NCI-H82 treated with DMSO at 0.1 percent for 48 hours (cell line): ENCODE measurements around the gene PLCL2.
"Not testable (repeated sequence)": the region's sequence is repeated elsewhere in the genome, so short reads cannot be mapped to it uniquely, and the experiment has no call there.

Experiments used
- DNase-seq: peaks from one replicate; lab custom pipeline; 2025; ENCODE audit not compliant: unreplicated experiment; lab: John Stamatoyannopoulos, UW

PLCL2 gene

GRCh38 chr3:17110660-17111396, 226.1 kb downstream of the PLCL2 start:
- no peak for DNase-seq

- DNase-seq = no peak
These were observed 226.8 kb downstream of the PLCL2 start for GRCh38 chr3:17111586-17111985.

- no peak for DNase-seq
These were observed 230.4 kb downstream of the PLCL2 start for GRCh38 chr3:17115186-17115585.

GRCh38 chr3:17116007-17116600, 231.3 kb downstream of the PLCL2 start:
- DNase-seq = no peak

- no peak for DNase-seq
These were observed 234.0 kb downstream of the PLCL2 start for GRCh38 chr3:17118771-17119170.

- DNase-seq = no peak
These were observed 234.7 kb downstream of the PLCL2 start for GRCh38 chr3:17119201-17120072.

- DNase-seq = no peak
These were observed 235.4 kb downstream of the PLCL2 start for GRCh38 chr3:17120115-17120514.

GRCh38 chr3:17121336-17121735, 236.6 kb downstream of the PLCL2 start:
- DNase-seq = peak; percentile 14

- no peak for DNase-seq
These were observed 238.0 kb downstream of the PLCL2 start for GRCh38 chr3:17122758-17123157.

- DNase-seq = no peak
These were observed 241.1 kb downstream of the PLCL2 start for GRCh38 chr3:17125738-17126442.

- not testable (repeated sequence) for DNase-seq
These were observed 243.9 kb downstream of the PLCL2 start for GRCh38 chr3:17128671-17129070.

- no peak for DNase-seq
These were observed 244.8 kb downstream of the PLCL2 start for GRCh38 chr3:17129556-17129955.

- no peak for DNase-seq
These were observed 246.2 kb downstream of the PLCL2 start for GRCh38 chr3:17130956-17131355.

GRCh38 chr3:17132286-17133115, 247.7 kb downstream of the PLCL2 start:
- DNase-seq = no peak

GRCh38 chr3:17133632-17134545, 249.1 kb downstream of the PLCL2 start:
- no peak for DNase-seq

GRCh38 chr3:17135696-17136095, 250.9 kb downstream of the PLCL2 start:
- DNase-seq = no peak

- peak; percentile 65 for DNase-seq
These were observed 251.5 kb downstream of the PLCL2 start for GRCh38 chr3:17136136-17136721.

GRCh38 chr3:17137321-17137826, 252.6 kb downstream of the PLCL2 start:
- DNase-seq = no peak
